HepG2 (cell line): ENCODE data around the gene LEMD1. TPM values are rescaled to one million over a fixed set of nuclear protein-coding genes. Genes with fewer than 3 reads are reported as not detected.

ENCODE experiments used
- ATAC-seq: fragments of 200-7000 bp; cut with Tn5 transposase; 3 replicates; pipeline ENCODE4 v1.9.1; 2020; ENCODE audit warnings: mild to moderate bottlenecking, moderate library complexity
- BruUV-seq: library from RNA; stranded (reverse); fragments of 400-500 nt; replicated peaks from 2 replicates; lab custom pipeline; 2021; lab: Mats Ljungman, UMichigan
- CTCF ChIA-PET: fragments of 300-600 bp; formaldehyde crosslinking; extraction: SDS; loops from one replicate; lab custom pipeline; 2021; ENCODE audit warnings: low total read pairs, inconsistent platforms, low intra/inter-chr PET ratio; lab: Yijun Ruan, JAX
- POLR2A ChIA-PET: fragments of 350-600 bp; sonication (Branson Sonifier 250); formaldehyde crosslinking; loops from one replicate; lab custom pipeline; 2020; ENCODE audit warnings: antibody characterized with exemption, inconsistent platforms; lab: Yijun Ruan, JAX
- DNase-seq: peaks from one replicate; pipeline ENCODE4 v3.0.0-alpha.2; 2015; ENCODE audit warnings: low spot score
- FAIRE-seq: peaks from 3 replicates; lab custom pipeline; 2011; peaks lifted over from hg19 to GRCh38; lab: Jason Lieb, UNC
- H2AFZ ChIP-seq: one replicate; pipeline ENCODE4 v1.6.1; 2011; ENCODE audit warnings: low read length, inconsistent platforms
- H3K27ac ChIP-seq: fragments of 300-600 bp; 3 replicates; pipeline ENCODE4 v1.8.0; 2011; ENCODE audit warnings: mixed run types, mild to moderate bottlenecking, mixed read lengths, low read length, inconsistent platforms; ENCODE audit not compliant: insufficient read depth; ENCODE audit errors: extremely low read length
- H3K27me3 ChIP-seq, 2 experiments: fragments of 200-600 bp in 1 of 2; 2 replicates in 1 of 2; 3 replicates in 1 of 2; pipeline versions ENCODE4 v1.6.0 to v1.8.0; 2011; ENCODE audit warnings: low read length in 2 of 2, mild to moderate bottlenecking in 2 of 2, moderate library complexity in 2 of 2, inconsistent platforms in 1 of 2; ENCODE audit not compliant: insufficient read depth in 2 of 2, control insufficient read depth in 1 of 2
- H3K36me3 ChIP-seq, 2 experiments: fragments of 200-600 bp in 1 of 2; replicated peaks in 1 of 2; 2 replicates in 1 of 2; 3 replicates in 1 of 2; pipeline versions ENCODE4 v1.5.1 to v1.8.0; 2011; ENCODE audit warnings: low read length in 2 of 2, inconsistent platforms in 1 of 2; ENCODE audit not compliant: insufficient read depth in 2 of 2, control insufficient read depth in 1 of 2
- H3K4me1 ChIP-seq: 2 replicates; pipeline ENCODE4 v1.5.1; 2012; ENCODE audit warnings: low read length, inconsistent platforms; ENCODE audit not compliant: insufficient read depth
- H3K4me2 ChIP-seq: 2 replicates; pipeline ENCODE4 v1.6.0; 2011; ENCODE audit warnings: low read depth, low read length, inconsistent platforms
- H3K4me3 ChIP-seq, 3 experiments: fragments of 200-600 bp in 1 of 3; sonication (generic), shearing (Covaris generic) in 1 of 3; replicated peaks in 1 of 3; 2 replicates each; pipeline ENCODE4 v1.5.1; 2011 to 2016; ENCODE audit warnings: low read length in 3 of 3, inconsistent platforms in 2 of 3, low read depth in 2 of 3, mild to moderate bottlenecking in 2 of 3, control low read depth in 1 of 3, mixed read lengths in 1 of 3; ENCODE audit not compliant: insufficient read depth in 1 of 3
- H3K79me2 ChIP-seq: one replicate; pipeline ENCODE4 v1.6.1; 2011; ENCODE audit warnings: low read length, inconsistent platforms; ENCODE audit not compliant: insufficient read depth
- H3K9ac ChIP-seq: 2 replicates; pipeline ENCODE4 v1.6.0; 2011; ENCODE audit warnings: mild to moderate bottlenecking, low read depth, low read length, inconsistent platforms; ENCODE audit not compliant: insufficient read depth
- H3K9me3 ChIP-seq: 2 replicates; pipeline ENCODE4 v1.5.1; 2012; ENCODE audit warnings: mild to moderate bottlenecking, low read length
- H4K20me1 ChIP-seq: 2 replicates; pipeline ENCODE4 v1.6.0; 2011; ENCODE audit warnings: inconsistent platforms, mild to moderate bottlenecking, low read length, moderate library complexity; ENCODE audit not compliant: insufficient read depth
- MEIS2 ChIP-seq: sonication (generic); formaldehyde crosslinking; IDR thresholded peaks from 2 replicates; pipeline ENCODE4 v1.9.0; 2021; ENCODE audit warnings: mild to moderate bottlenecking, missing genetic modification reagents
- RFXANK ChIP-seq: IDR thresholded peaks from 2 replicates; pipeline ENCODE4 v1.6.1; 2016
- ZFP36 ChIP-seq: fragments of 150-350 bp; IDR thresholded peaks from 2 replicates; pipeline ENCODE4 v1.6.1; 2018; ENCODE audit warnings: borderline replicate concordance, low read length, low read depth; ENCODE audit not compliant: partially characterized antibody
- ZNF737 ChIP-seq: sonication (generic); formaldehyde crosslinking; IDR thresholded peaks from 2 replicates; pipeline ENCODE4 v1.5.0; 2020; ENCODE audit warnings: missing genetic modification reagents, mild to moderate bottlenecking, borderline replicate concordance
- ZNF746 ChIP-seq: sonication (generic); formaldehyde crosslinking; IDR thresholded peaks from 2 replicates; pipeline ENCODE4 v1.8.0; 2022; ENCODE audit warnings: mild to moderate bottlenecking, missing genetic modification reagents
- ZNF777 ChIP-seq: sonication (generic); formaldehyde crosslinking; IDR thresholded peaks from 2 replicates; pipeline ENCODE4 v1.4.0; 2020; ENCODE audit warnings: missing genetic modification reagents
- WGBS: methylation state at CpG from one replicate; pipeline ENCODE4 v1.1.6; 2017; ENCODE audit warnings: low lambda C conversion rate; 5-methylcytosine and 5-hydroxymethylcytosine counted together
- in situ Hi-C: cut with HindIII; loops from 2 replicates; pipeline ENCODE4 v1.10.0; 2017; ENCODE audit warnings: low pct_unique_long_range_greater_than_20kb; ENCODE audit not compliant: extremely low pct_ligation_motif_present
- intact Hi-C: fragments of 100-400 bp; cut with micrococcal nuclease; formaldehyde crosslinking; loops from one replicate; pipeline ENCODE4 v1.10.0; 2022; ENCODE audit not compliant: unreplicated experiment
- polyA plus RNA-seq, 8 experiments: library from polyadenylated mRNA; depleted of rRNA in 3 of 8; stranded (reverse) in 7 of 8; unstranded in 1 of 8; fragments of >200 nt; fragmentation: Illumina TruSeq in 4 of 8; extraction: Trizol in 4 of 8; gene quantifications; 2 replicates each; pipeline versions ENCODE4 v1.2.1 to v1.2.3, GENCODE V29; 2011 to 2016; ENCODE audit warnings: low read depth in 4 of 8, missing spikeins in 1 of 8, mixed read lengths in 1 of 8; ENCODE audit not compliant: insufficient read depth in 1 of 8
- total RNA-seq, 5 experiments: library from RNA; depleted of rRNA; stranded (reverse); fragments of >200 nt; fragmentation: Illumina TruSeq; extraction: Trizol; gene quantifications; 2 replicates each; pipeline ENCODE4 v1.2.3, GENCODE V29; 2016; ENCODE audit warnings: low read depth in 1 of 5
- TF ChIP-seq, protein P1 (sequence below): sonication (generic); formaldehyde crosslinking; IDR thresholded peaks from 2 replicates; pipeline ENCODE4 v1.4.0; 2020; ENCODE audit warnings: missing genetic modification reagents
- TF ChIP-seq, protein P2 (sequence below): sonication (generic); formaldehyde crosslinking; IDR thresholded peaks from 2 replicates; pipeline ENCODE4 v1.4.0; 2020; ENCODE audit warnings: missing genetic modification reagents, borderline replicate concordance
- TF ChIP-seq, protein P3 (sequence below): sonication (generic); formaldehyde crosslinking; IDR thresholded peaks from 2 replicates; pipeline ENCODE4 v1.9.0; 2022; ENCODE audit warnings: low read depth, missing genetic modification reagents

LEMD1 gene
- total and polyA plus RNA-seq, 2 of the 13 experiments (the other 11 are each of a cell fraction or from before 2014, with no cell fraction given): 1.4 to 2.3 TPM

DNA sequence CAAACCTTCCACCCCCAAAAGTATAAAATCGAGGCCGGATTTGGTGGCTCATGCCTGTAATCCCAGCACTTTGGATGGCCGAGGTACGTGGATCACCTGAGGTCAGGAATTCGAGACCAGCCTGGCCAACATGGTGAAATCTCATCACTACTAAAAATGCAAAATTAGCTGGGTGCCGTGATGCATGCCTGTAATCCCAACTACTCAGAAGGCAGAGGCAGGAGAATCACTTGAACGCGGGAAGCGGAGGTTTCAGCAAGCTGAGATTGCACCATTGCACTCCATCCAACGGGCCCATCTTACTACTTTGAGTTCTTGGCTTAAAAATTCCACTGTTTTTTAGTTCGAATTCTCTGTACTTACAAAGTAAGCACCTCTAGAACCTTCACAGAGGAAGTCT, 76.1 kb downstream of the LEMD1 start (continued):
- TF ChIP-seq MEIS2 (CRISPR knock-in tag) (no peak), ZNF737 (CRISPR knock-in tag) (no peak)
- TF ChIP-seq, protein P1, sequence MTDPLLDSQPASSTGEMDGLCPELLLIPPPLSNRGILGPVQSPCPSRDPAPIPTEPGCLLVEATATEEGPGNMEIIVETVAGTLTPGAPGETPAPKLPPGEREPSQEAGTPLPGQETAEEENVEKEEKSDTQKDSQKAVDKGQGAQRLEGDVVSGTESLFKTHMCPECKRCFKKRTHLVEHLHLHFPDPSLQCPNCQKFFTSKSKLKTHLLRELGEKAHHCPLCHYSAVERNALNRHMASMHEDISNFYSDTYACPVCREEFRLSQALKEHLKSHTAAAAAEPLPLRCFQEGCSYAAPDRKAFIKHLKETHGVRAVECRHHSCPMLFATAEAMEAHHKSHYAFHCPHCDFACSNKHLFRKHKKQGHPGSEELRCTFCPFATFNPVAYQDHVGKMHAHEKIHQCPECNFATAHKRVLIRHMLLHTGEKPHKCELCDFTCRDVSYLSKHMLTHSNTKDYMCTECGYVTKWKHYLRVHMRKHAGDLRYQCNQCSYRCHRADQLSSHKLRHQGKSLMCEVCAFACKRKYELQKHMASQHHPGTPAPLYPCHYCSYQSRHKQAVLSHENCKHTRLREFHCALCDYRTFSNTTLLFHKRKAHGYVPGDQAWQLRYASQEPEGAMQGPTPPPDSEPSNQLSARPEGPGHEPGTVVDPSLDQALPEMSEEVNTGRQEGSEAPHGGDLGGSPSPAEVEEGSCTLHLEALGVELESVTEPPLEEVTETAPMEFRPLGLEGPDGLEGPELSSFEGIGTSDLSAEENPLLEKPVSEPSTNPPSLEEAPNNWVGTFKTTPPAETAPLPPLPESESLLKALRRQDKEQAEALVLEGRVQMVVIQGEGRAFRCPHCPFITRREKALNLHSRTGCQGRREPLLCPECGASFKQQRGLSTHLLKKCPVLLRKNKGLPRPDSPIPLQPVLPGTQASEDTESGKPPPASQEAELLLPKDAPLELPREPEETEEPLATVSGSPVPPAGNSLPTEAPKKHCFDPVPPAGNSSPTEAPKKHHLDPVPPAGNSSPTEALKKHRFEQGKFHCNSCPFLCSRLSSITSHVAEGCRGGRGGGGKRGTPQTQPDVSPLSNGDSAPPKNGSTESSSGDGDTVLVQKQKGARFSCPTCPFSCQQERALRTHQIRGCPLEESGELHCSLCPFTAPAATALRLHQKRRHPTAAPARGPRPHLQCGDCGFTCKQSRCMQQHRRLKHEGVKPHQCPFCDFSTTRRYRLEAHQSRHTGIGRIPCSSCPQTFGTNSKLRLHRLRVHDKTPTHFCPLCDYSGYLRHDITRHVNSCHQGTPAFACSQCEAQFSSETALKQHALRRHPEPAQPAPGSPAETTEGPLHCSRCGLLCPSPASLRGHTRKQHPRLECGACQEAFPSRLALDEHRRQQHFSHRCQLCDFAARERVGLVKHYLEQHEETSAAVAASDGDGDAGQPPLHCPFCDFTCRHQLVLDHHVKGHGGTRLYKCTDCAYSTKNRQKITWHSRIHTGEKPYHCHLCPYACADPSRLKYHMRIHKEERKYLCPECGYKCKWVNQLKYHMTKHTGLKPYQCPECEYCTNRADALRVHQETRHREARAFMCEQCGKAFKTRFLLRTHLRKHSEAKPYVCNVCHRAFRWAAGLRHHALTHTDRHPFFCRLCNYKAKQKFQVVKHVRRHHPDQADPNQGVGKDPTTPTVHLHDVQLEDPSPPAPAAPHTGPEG (CRISPR knock-in tag): no peak
- TF ChIP-seq, all 625 proteins: peak for 0

DNA sequence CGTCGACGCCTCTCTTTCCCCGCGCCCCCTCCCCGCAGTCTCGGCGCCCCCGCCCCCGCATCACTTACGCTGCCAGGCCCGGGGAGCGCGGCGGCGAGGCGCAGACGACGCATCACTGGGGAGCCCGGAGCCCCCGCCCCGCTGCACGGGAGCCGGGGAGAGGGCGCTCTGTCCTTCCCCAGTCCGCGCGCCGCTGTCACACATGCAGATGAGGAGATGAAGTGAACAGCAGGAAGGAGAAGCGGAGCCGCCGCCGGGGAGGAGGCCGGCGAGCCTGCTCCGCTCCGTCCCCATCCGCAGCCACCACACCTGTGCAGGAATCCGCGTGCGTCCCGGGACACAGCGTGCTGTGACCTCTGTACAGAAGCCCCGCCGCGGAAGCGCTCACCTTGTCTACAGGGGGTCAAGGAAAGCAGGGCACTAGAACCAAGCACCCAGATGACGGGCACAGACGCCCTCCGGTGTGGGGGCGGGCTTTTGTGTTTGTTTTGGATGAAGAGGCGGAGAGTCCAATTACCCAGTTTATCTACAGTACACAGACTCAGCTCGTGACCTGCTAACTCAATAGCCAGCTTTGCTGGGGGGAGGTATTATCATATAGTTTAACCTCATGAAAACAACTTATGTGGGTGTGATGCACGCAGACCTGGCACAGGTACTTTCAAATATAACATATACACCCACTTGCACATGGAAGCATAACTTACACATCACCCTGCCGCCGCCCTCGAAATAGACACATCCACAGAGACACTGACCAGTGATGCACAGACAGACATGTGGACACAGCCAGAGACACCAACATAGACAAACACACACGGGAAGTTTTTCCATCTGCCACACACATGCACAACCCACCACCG, 77.6 kb downstream of the LEMD1 start:
- Histone ChIP-seq H4K20me1 (no peaks in the 10 kb centered on the region), H3K4me1 (peaks cover 9% of the 10 kb centered on the region), H3K4me3 (peak overlapping the region in 1 of 3 experiments; percentile 52; a peak in 1 of 6 replicates), H3K79me2 (no peaks in the 10 kb centered on the region), H3K4me2 (peak overlapping the region; percentile 53), H3K9ac (no peak overlapping the region), H3K36me3 (no peaks in the 10 kb centered on the region), H3K9me3 (no peaks in the 10 kb centered on the region), H3K27ac (no peak overlapping the region), H3K27me3 (peaks cover 16 to 76% of the 10 kb centered on the region in 2 experiments), H2AFZ (no peak overlapping the region)
- CTCF ChIA-PET: interaction anchor here (1.0 kb wide), 1 partner anchor 9 kb away, joined by 3 read pairs; no protein-coding TSS in a partner anchor
- BruUV-seq: no TSS peak
- in situ Hi-C loops: no loop called here
- WGBS: 3% methylated on average over 7 of the region's 59 CpGs
- DNase-seq (peak; percentile 59), ATAC-seq (peak; percentile 83), FAIRE-seq (no peak)
- intact Hi-C loops: no loop called here
- POLR2A ChIA-PET: no interaction called here
- TF ChIP-seq ZFP36: no peak
- TF ChIP-seq RFXANK (CRISPR knock-in tag): no peak
- no peak for TF ChIP-seq ZNF746 (CRISPR knock-in tag)
- TF ChIP-seq, protein P2, sequence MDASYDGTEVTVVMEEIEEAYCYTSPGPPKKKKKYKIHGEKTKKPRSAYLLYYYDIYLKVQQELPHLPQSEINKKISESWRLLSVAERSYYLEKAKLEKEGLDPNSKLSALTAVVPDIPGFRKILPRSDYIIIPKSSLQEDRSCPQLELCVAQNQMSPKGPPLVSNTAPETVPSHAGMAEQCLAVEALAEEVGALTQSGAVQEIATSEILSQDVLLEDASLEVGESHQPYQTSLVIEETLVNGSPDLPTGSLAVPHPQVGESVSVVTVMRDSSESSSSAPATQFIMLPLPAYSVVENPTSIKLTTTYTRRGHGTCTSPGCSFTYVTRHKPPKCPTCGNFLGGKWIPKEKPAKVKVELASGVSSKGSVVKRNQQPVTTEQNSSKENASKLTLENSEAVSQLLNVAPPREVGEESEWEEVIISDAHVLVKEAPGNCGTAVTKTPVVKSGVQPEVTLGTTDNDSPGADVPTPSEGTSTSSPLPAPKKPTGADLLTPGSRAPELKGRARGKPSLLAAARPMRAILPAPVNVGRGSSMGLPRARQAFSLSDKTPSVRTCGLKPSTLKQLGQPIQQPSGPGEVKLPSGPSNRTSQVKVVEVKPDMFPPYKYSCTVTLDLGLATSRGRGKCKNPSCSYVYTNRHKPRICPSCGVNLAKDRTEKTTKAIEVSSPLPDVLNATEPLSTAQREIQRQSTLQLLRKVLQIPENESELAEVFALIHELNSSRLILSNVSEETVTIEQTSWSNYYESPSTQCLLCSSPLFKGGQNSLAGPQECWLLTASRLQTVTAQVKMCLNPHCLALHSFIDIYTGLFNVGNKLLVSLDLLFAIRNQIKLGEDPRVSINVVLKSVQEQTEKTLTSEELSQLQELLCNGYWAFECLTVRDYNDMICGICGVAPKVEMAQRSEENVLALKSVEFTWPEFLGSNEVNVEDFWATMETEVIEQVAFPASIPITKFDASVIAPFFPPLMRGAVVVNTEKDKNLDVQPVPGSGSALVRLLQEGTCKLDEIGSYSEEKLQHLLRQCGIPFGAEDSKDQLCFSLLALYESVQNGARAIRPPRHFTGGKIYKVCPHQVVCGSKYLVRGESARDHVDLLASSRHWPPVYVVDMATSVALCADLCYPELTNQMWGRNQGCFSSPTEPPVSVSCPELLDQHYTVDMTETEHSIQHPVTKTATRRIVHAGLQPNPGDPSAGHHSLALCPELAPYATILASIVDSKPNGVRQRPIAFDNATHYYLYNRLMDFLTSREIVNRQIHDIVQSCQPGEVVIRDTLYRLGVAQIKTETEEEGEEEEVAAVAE (CRISPR knock-in tag): no peak
- TF ChIP-seq ZNF777 (CRISPR knock-in tag): no peak
- TF ChIP-seq, protein P3, sequence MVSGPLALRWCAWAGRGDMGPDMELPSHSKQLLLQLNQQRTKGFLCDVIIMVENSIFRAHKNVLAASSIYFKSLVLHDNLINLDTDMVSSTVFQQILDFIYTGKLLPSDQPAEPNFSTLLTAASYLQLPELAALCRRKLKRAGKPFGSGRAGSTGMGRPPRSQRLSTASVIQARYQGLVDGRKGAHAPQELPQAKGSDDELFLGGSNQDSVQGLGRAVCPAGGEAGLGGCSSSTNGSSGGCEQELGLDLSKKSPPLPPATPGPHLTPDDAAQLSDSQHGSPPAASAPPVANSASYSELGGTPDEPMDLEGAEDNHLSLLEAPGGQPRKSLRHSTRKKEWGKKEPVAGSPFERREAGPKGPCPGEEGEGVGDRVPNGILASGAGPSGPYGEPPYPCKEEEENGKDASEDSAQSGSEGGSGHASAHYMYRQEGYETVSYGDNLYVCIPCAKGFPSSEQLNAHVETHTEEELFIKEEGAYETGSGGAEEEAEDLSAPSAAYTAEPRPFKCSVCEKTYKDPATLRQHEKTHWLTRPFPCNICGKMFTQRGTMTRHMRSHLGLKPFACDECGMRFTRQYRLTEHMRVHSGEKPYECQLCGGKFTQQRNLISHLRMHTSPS (CRISPR knock-in tag): peak; percentile 53; the same call in 1 of the 2 replicates
